Gastrocnemius medialis (tissue), 4 donors: ENCODE measurements around the gene TRIM8. TPM values are rescaled to one million over a fixed set of nuclear protein-coding genes. Genes with fewer than 3 reads are reported as not detected.

Source experiments
- ATAC-seq, 2 donors: fragments of 150-250 bp; one replicate each; pipeline ENCODE4 v1.9.1; 2016
- DNase-seq, 2 donors: peaks; one replicate each; pipeline ENCODE4 v3.0.0-alpha.2; 2019
- H3K27ac ChIP-seq, 4 donors: fragments of 200-600 bp; sonication (generic); 1 replicate in 1 of 4; 2 replicates in 3 of 4; pipeline ENCODE4 v1.5.1; 2016 to 2018; ENCODE audit warnings: mild to moderate bottlenecking in 2 of 4, moderate library complexity in 1 of 4
- H3K27me3 ChIP-seq, 3 donors: fragments of 200-600 bp; sonication (generic) in 2 of 3; 1 replicate in 1 of 3; 2 replicates in 2 of 3; pipeline versions ENCODE4 v1.5.1 to v1.6.0; 2016 to 2019; ENCODE audit warnings: mild to moderate bottlenecking in 1 of 3, moderate library complexity in 1 of 3
- H3K36me3 ChIP-seq, 2 donors: fragments of 200-600 bp; sonication (generic) in 1 of 2; one replicate each; pipeline ENCODE4 v1.5.1; 2017 to 2018
- H3K4me1 ChIP-seq, 2 donors: fragments of 200-600 bp; sonication (generic) in 1 of 2; one replicate each; pipeline ENCODE4 v1.5.1; 2016 to 2017; ENCODE audit warnings: mild to moderate bottlenecking in 2 of 2
- H3K4me3 ChIP-seq, 4 donors: fragments of 200-600 bp; sonication (generic) in 3 of 4; 1 replicate in 1 of 4; 2 replicates in 3 of 4; pipeline ENCODE4 v1.5.1; 2016 to 2019; ENCODE audit warnings: mild to moderate bottlenecking in 2 of 4
- H3K9me3 ChIP-seq, 3 donors: fragments of 200-600 bp; sonication (generic) in 2 of 3; 1 replicate in 1 of 3; 2 replicates in 2 of 3; pipeline ENCODE4 v1.5.1; 2016 to 2019
- CTCF ChIP-seq, 5 experiments: fragments of 450-650 bp in 3 of 5; fragments of 200-600 bp in 2 of 5; sonication (generic) in 2 of 5; IDR thresholded peaks in 4 of 5; conservative IDR thresholded peaks in 1 of 5; 1 replicate in 4 of 5; 2 replicates in 1 of 5; pipeline ENCODE4 v1.5.1; 2016 to 2019; ENCODE audit warnings: antibody characterized with exemption in 5 of 5, mild to moderate bottlenecking in 3 of 5, moderate library complexity in 3 of 5
- POLR2A ChIP-seq, 2 donors: fragments of 450-650 bp; IDR thresholded peaks; one replicate each; pipeline ENCODE4 v1.6.1; 2017; ENCODE audit warnings: antibody characterized with exemption in 2 of 2, mild to moderate bottlenecking in 2 of 2, moderate library complexity in 2 of 2
- in situ Hi-C, 4 donors: fragments of 200-750 bp; cut with MboI; loops; one replicate each; pipeline versions ENCODE4 v1.15.0 to v1.8.0; 2017; ENCODE audit warnings: low sequenced_read_pairs in 4 of 4
- intact Hi-C: fragments of 100-400 bp; cut with DNase I; formaldehyde crosslinking; loops from one replicate; pipeline ENCODE4 v1.15.1; 2023; ENCODE audit warnings: low total_unique reads
- total RNA-seq, 4 donors: library from RNA; depleted of rRNA; stranded (reverse); fragments of >200 nt; gene quantifications; one replicate each; pipeline versions ENCODE4 v1.1.0 to v1.2.3, GENCODE V29; 2016

TRIM8 gene
- total RNA-seq, 4 donors from 2014 or later, result 113 to 222 (median 138) TPM

DNA sequence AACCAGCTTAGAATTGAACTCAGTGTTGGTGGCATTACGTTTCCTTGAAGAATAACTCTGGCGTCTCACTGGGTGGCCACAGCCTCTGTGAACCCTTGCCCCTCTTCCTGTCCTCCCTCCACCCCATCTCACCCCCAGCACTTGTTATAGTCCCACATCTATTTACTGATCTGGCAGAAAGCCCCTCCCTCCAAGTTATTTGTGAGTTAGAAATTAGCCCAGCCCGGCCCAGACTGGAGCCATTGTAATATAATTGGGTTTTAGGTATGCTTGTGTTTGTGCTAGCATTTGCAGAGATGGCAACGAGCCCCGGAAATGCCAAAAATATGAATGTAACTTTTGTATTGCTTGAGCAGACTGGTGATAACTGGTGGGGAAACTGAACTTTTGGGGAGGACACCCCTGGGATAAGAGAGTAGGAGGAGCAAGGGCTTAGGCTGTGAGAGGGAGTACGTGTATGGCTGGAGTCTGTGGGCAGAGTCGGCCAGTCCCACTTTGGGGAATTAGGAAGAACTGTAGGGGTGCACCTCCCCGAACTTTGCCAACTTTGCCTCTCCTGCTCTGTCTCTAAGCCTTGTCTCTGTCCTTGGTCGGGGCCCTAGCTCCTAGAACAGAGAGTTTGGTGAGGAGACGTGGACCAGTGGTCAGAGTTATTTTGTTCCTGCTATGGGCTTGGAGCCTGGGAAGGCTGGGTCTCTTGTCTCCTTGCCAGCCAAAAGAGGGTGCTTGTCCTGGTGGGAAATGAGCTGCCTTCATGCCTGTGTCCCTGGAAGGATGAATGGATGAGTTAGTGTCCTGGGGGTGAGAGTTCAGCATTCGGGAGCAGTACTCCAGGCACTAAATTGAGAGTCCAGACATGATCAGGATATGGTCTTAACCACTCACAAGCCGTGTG, 19.3 kb upstream of the TRIM8 start:
- no peaks in the 10 kb centered on the region for H3K27me3 ChIP-seq
- no peak for DNase-seq
- no peak for ATAC-seq
- H3K9me3 ChIP-seq, result no peaks in the 10 kb centered on the region
- H3K4me3 ChIP-seq, result no peak overlapping the region
- in situ Hi-C loops, result no loop called here
- no peaks in the 10 kb centered on the region for H3K36me3 ChIP-seq
- H3K4me1 ChIP-seq, result peaks cover 51 to 58% of the 10 kb centered on the region in 2 donors
- TF ChIP-seq CTCF (IDR thresholded peaks at IDR 0.05 in 4 of 5, conservative IDR thresholded peaks at IDR 0.05 in 1 of 5), result no peak
- TF ChIP-seq POLR2A (IDR thresholded peaks at IDR 0.05), result no peak
- peak overlapping the region in 1 of 4 donors; percentile 79 for H3K27ac ChIP-seq
- intact Hi-C loops, result no loop called here

DNA sequence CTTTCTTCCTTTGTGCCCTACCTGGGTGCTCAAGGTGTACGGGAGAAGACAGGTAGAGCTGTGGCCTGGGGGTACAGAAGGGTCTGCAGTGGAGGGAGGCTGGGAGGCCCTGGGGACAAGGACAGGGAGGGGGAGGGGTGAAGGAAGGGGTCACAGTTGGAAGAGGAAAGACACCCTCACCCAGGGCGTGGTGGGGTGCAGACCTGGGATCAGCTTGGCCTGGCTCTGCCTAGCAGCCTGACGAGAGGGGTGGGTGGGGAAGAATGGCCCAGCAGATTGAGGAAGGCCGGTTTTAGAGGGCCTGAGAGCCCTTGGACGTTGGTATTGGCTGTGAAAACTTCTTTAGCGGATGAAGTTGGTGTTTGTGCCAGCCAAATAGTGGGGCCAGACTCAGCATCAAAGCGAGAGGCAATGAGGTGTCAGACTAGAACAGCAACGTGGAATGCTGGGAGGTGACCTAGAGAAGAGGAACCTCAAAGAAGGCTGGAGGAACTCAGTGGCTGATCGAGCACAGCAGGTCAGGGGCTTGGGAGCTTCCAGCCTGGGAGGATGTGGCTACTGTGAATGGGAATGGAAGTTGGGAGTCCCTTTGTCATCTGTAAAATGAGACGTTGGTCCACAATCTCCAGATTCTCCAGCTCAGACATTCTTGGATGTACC, 18.1 kb upstream of the TRIM8 start:
- peaks cover 40 to 49% of the 10 kb centered on the region in 2 donors for H3K4me1 ChIP-seq
- in situ Hi-C loops (no loop called here), intact Hi-C loops (no loop called here)
- peak overlapping the region; percentile 28 to 79 (median 70) for H3K27ac ChIP-seq
- no peak for ATAC-seq
- TF ChIP-seq POLR2A (IDR thresholded peaks at IDR 0.05) (no peak), CTCF (IDR thresholded peaks at IDR 0.05 in 4 of 5, conservative IDR thresholded peaks at IDR 0.05 in 1 of 5) (no peak)
- H3K9me3 ChIP-seq, result no peaks in the 10 kb centered on the region
- DNase-seq, result no peak
- no peaks in the 10 kb centered on the region for H3K27me3 ChIP-seq
- H3K4me3 ChIP-seq, result no peak overlapping the region
- peaks cover 0 to 5% of the 10 kb centered on the region in 2 donors for H3K36me3 ChIP-seq

DNA sequence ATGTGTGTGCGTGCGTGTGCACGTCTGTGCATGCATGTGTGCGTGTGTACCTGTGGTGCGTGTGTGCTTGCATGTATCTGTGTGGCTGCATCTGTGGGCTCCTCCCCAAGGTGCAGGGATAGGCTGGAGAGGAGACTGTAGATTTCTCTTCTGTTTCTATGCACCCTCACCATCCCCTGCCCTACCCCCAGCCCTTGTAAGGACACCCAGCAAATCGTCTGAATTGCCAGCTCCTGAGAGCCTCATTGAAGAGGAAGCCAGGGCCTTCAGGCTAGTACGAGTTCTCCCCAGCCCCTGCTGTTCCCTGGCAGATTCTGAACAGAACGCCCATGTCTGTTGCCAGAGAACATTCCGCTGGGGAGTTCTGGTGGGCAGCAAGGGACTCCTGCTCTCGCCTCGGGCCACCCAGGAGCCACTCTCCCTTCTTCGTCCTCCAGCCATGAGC, 17.0 kb upstream of the TRIM8 start:
- in situ Hi-C loops, result no loop called here
- no peaks in the 10 kb centered on the region for H3K27me3 ChIP-seq
- peaks cover 34 to 44% of the 10 kb centered on the region in 2 donors for H3K4me1 ChIP-seq

DNA sequence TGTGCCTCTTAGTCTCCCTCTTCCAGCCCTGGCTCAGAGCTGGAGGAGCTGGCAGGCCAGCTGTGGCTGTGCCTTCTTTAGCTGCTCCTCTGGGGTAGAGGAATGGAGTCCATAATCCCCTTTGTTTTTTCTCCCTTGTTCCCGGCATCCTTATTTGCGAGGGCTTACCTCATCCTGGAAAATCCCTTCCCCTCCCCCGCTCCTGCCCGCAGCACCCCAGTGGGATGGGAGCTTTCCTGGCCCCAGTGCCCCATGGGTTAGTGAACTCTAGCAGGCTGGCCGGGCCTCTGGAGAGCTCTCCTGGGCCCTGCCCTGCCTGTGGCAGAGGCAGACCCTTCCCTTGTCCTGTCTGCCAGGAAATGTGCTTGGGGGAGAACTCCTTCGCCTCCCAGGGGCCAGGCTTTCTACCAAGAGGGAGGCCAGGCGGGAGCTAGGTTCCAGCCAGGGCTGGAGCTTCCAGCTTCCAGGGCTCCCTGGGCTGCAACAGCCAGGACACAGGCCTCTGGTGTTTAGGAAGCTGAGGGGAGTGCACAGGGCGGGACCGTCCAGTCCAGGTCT, 16.5 kb upstream of the TRIM8 start:
- Histone ChIP-seq H3K4me3 (no peak overlapping the region), H3K27me3 (no peaks in the 10 kb centered on the region)

More for the DNA sequence above, 17.0 kb upstream of the TRIM8 start:
- no peak for ATAC-seq
- H3K36me3 ChIP-seq, result peaks cover 0 to 5% of the 10 kb centered on the region in 2 donors
- no peak overlapping the region for H3K4me3 ChIP-seq
- H3K9me3 ChIP-seq, result no peaks in the 10 kb centered on the region
- DNase-seq, result no peak
- TF ChIP-seq CTCF (IDR thresholded peaks at IDR 0.05 in 4 of 5, conservative IDR thresholded peaks at IDR 0.05 in 1 of 5) (no peak), POLR2A (IDR thresholded peaks at IDR 0.05) (no peak)
- peak overlapping the region; percentile 70 to 79 (median 72) for H3K27ac ChIP-seq
- intact Hi-C loops, result no loop called here

More for the DNA sequence above, 16.5 kb upstream of the TRIM8 start:
- DNase-seq, result peak in 1 of 2 donors; percentile 34
- ATAC-seq, result peak; percentile 31 to 36
- Histone ChIP-seq H3K27ac (peak overlapping the region; percentile 70 to 79 (median 72)), H3K4me1 (peaks cover 39 to 47% of the 10 kb centered on the region in 2 donors), H3K36me3 (peaks cover 0 to 5% of the 10 kb centered on the region in 2 donors), H3K9me3 (no peaks in the 10 kb centered on the region)
- intact Hi-C loops, result no loop called here
- in situ Hi-C loops, result no loop called here
- no peak for TF ChIP-seq POLR2A (IDR thresholded peaks at IDR 0.05)
- no peak for TF ChIP-seq CTCF (IDR thresholded peaks at IDR 0.05 in 4 of 5, conservative IDR thresholded peaks at IDR 0.05 in 1 of 5)
